ENCODE results near the gene AMIGO1.

Gene AMIGO1

GRCh38 chr1:109454497-109455133, 54.9 kb downstream of the AMIGO1 start:
- DNase-seq (ENCODE audit: low read depth in 2 of 2): no peak
